GM12891 (cell line): ENCODE results near the gene PROSER2.

Experiments
- PAX5 ChIP-seq: IDR thresholded peaks from 2 replicates; pipeline ENCODE4 v1.6.1; 2011; ENCODE audit warnings: low read length, moderate library complexity, mild to moderate bottlenecking; ENCODE audit not compliant: insufficient read depth, severe bottlenecking
- POLR2A ChIP-seq: IDR thresholded peaks from 2 replicates; pipeline ENCODE4 v1.6.1; 2011; ENCODE audit warnings: low read depth, low read length, control low read depth
- POLR2AphosphoS5 ChIP-seq: IDR thresholded peaks from 2 replicates; pipeline ENCODE4 v1.6.1; 2011; ENCODE audit warnings: low read depth, low read length, control low read depth
- POU2F2 ChIP-seq: IDR thresholded peaks from 2 replicates; pipeline ENCODE4 v1.6.1; 2011; ENCODE audit warnings: low read depth, mild to moderate bottlenecking, control low read depth, low read length, moderate library complexity
- SPI1 ChIP-seq: IDR thresholded peaks from 2 replicates; pipeline ENCODE4 v1.6.1; 2011; ENCODE audit warnings: low read depth, low read length, control low read depth
- TAF1 ChIP-seq: IDR thresholded peaks from 2 replicates; pipeline ENCODE4 v1.6.1; 2011; ENCODE audit warnings: low read depth, low read length, control low read depth

GRCh38 chr10:11813177-11813576 is 10.0 kb upstream of the PROSER2 start:
- TF ChIP-seq POU2F2 (no peak), POLR2AphosphoS5 (no peak), POLR2A (no peak), SPI1 (no peak), TAF1 (no peak), PAX5 (no peak)
